Endothelial cell of umbilical vein (primary cell): ENCODE results near the gene STOM. TPM values are rescaled to one million over a fixed set of nuclear protein-coding genes. Genes with fewer than 3 reads are reported as not detected.

ENCODE experiments used
- BruUV-seq: library from RNA; stranded (reverse); fragments of 400-500 nt; replicated peaks from 2 replicates; lab custom pipeline; 2021; lab: Mats Ljungman, UMichigan
- CTCF ChIA-PET: fragments of 300-600, 350-600 bp; sonication (Branson Sonifier 250); formaldehyde crosslinking; loops from one replicate; lab custom pipeline; 2021; ENCODE audit warnings: antibody characterized with exemption, inconsistent platforms; lab: Charles Lee
- POLR2A ChIA-PET: fragments of 300-600, 350-600 bp; sonication (Branson Sonifier 250); formaldehyde crosslinking; loops from one replicate; lab custom pipeline; 2021; ENCODE audit warnings: antibody characterized with exemption, inconsistent platforms; lab: Charles Lee
- DNase-seq: peaks from one replicate; pipeline ENCODE4 v3.0.0-alpha.2; 2011; ENCODE audit warnings: low read depth, low spot score
- FAIRE-seq: peaks from 2 replicates; lab custom pipeline; 2011; peaks lifted over from hg19 to GRCh38; lab: Jason Lieb, UNC
- H2AFZ ChIP-seq: 2 replicates; pipeline ENCODE4 v1.6.0; 2012; ENCODE audit warnings: low read depth, low read length, control low read depth, inconsistent platforms
- H3K27ac ChIP-seq: 2 replicates; pipeline ENCODE4 v1.5.1; 2011; ENCODE audit warnings: low read depth, mild to moderate bottlenecking, control low read depth, low read length, moderate library complexity; ENCODE audit not compliant: insufficient read depth
- H3K27me3 ChIP-seq, 2 experiments: 2 replicates each; pipeline versions ENCODE4 v1.6.0 to v1.6.1; 2011; ENCODE audit warnings: low read length in 2 of 2, mixed read lengths in 1 of 2; ENCODE audit not compliant: control insufficient read depth in 2 of 2, insufficient read depth in 2 of 2
- H3K36me3 ChIP-seq, 2 experiments: 2 replicates in 1 of 2; 3 replicates in 1 of 2; pipeline ENCODE4 v1.5.1; 2011; ENCODE audit warnings: low read length in 2 of 2, mild to moderate bottlenecking in 1 of 2, moderate library complexity in 1 of 2; ENCODE audit not compliant: control insufficient read depth in 2 of 2, insufficient read depth in 2 of 2; ENCODE audit errors: extremely low read depth in 1 of 2
- H3K4me1 ChIP-seq: 3 replicates; pipeline ENCODE4 v1.5.1; 2011; ENCODE audit warnings: mild to moderate bottlenecking, low read length; ENCODE audit not compliant: control insufficient read depth, insufficient read depth; ENCODE audit errors: extremely low read depth
- H3K4me2 ChIP-seq: 2 replicates; pipeline ENCODE4 v1.6.1; 2011; ENCODE audit warnings: low read length, control low read depth, mixed read lengths; ENCODE audit not compliant: insufficient read depth
- H3K4me3 ChIP-seq, 3 experiments: fragments of 200-600 bp in 1 of 3; sonication (generic), shearing (Covaris generic) in 1 of 3; replicated peaks in 1 of 3; 2 replicates each; pipeline ENCODE4 v1.5.1; 2011 to 2016; ENCODE audit warnings: control low read depth in 3 of 3, low read length in 3 of 3, mild to moderate bottlenecking in 2 of 3, inconsistent platforms in 1 of 3, low read depth in 1 of 3, moderate library complexity in 1 of 3; ENCODE audit not compliant: insufficient read depth in 1 of 3
- H3K79me2 ChIP-seq: 2 replicates; pipeline ENCODE4 v1.6.0; 2012; ENCODE audit warnings: low read length, inconsistent platforms; ENCODE audit not compliant: control insufficient read depth, insufficient read depth
- H3K9ac ChIP-seq: replicated peaks from 2 replicates; pipeline ENCODE3; 2011; ENCODE audit warnings: low read length, control low read depth; ENCODE audit not compliant: insufficient read depth; ENCODE audit errors: extremely low read depth
- H3K9me1 ChIP-seq: replicated peaks from 3 replicates; pipeline ENCODE4 v1.6.0; 2011; ENCODE audit warnings: mild to moderate bottlenecking, low read length; ENCODE audit not compliant: control insufficient read depth, insufficient read depth; ENCODE audit errors: extremely low read depth
- H3K9me3 ChIP-seq: replicated peaks from 2 replicates; pipeline ENCODE4 v1.5.1; 2012; ENCODE audit warnings: low read length, inconsistent platforms; ENCODE audit not compliant: control insufficient read depth, insufficient read depth
- H4K20me1 ChIP-seq: replicated peaks from 2 replicates; pipeline ENCODE3; 2011; ENCODE audit warnings: mild to moderate bottlenecking, low read length; ENCODE audit not compliant: control insufficient read depth, insufficient read depth; ENCODE audit errors: extremely low read depth
- CTCF ChIP-seq, 2 donors: IDR thresholded peaks; 1 replicate in 1 of 2; 2 replicates in 1 of 2; pipeline ENCODE4 v1.5.1; 2011; ENCODE audit warnings: low read length in 2 of 2, mild to moderate bottlenecking in 2 of 2, moderate library complexity in 2 of 2, control low read depth in 1 of 2, inconsistent platforms in 1 of 2, low read depth in 1 of 2; ENCODE audit not compliant: insufficient read depth in 1 of 2; ENCODE audit errors: extremely low read depth in 1 of 2
- EZH2 ChIP-seq: IDR thresholded peaks from 2 replicates; pipeline ENCODE4 v1.6.1; 2012; ENCODE audit warnings: borderline replicate concordance, low read depth, mild to moderate bottlenecking, moderate library complexity, low read length, inconsistent platforms; ENCODE audit not compliant: severe bottlenecking
- FOS ChIP-seq: IDR thresholded peaks from 2 replicates; pipeline ENCODE4 v1.6.1; 2011; ENCODE audit warnings: mild to moderate bottlenecking, low read length, moderate library complexity, borderline replicate concordance; ENCODE audit not compliant: insufficient read depth
- GATA2 ChIP-seq: IDR thresholded peaks from 2 replicates; pipeline ENCODE4 v1.7.0; 2011; ENCODE audit warnings: low read depth, mild to moderate bottlenecking, moderate library complexity, mixed read lengths, low read length; ENCODE audit not compliant: insufficient read length, insufficient read depth
- JUN ChIP-seq: IDR thresholded peaks from 2 replicates; pipeline ENCODE4 v1.6.1; 2011; ENCODE audit warnings: borderline replicate concordance, low read depth; ENCODE audit not compliant: insufficient read length, insufficient read depth
- MAX ChIP-seq: IDR thresholded peaks from 2 replicates; pipeline ENCODE4 v1.6.1; 2011; ENCODE audit not compliant: insufficient read depth, insufficient read length
- MYC ChIP-seq: IDR thresholded peaks from one replicate; pipeline ENCODE4 v1.6.1; 2011; ENCODE audit warnings: mild to moderate bottlenecking, low read depth, low read length
- POLR2A ChIP-seq: IDR thresholded peaks from 2 replicates; pipeline ENCODE4 v1.6.1; 2012; ENCODE audit warnings: low read depth, mild to moderate bottlenecking, control low read depth, low read length
- POLR2AphosphoS5 ChIP-seq: IDR thresholded peaks from 2 replicates; pipeline ENCODE4 v1.6.1; 2012; ENCODE audit warnings: low read depth, mild to moderate bottlenecking, control low read depth, low read length, moderate library complexity; ENCODE audit not compliant: insufficient read depth
- dilution Hi-C: fragments of 300-500 bp; cut with MboI; formaldehyde crosslinking; loops from one replicate; pipeline ENCODE4 v1.15.0; 2019; ENCODE audit warnings: low sequenced_read_pairs; ENCODE audit not compliant: extremely low pct_ligation_motif_present
- intact Hi-C: fragments of 100-400 bp; cut with micrococcal nuclease; formaldehyde crosslinking; loops from one replicate; pipeline ENCODE4 v1.10.0; 2022
- polyA plus RNA-seq, 4 experiments: library from polyadenylated mRNA; depleted of rRNA in 3 of 4; stranded (reverse) in 3 of 4; unstranded in 1 of 4; fragments of >200 nt; gene quantifications; 2 replicates each; pipeline versions ENCODE4 v1.2.1 to v1.2.3, GENCODE V29; 2011 to 2012; ENCODE audit warnings: missing spikeins in 1 of 4
- total RNA-seq: library from RNA; stranded (reverse); gene quantifications from 2 replicates; pipeline ENCODE4 v1.2.3, GENCODE V29; 2021

The STOM gene
- total and polyA plus RNA-seq, 2 donors (not counting 3 experiments of a cell fraction or from before 2014, with no cell fraction given), result 153 to 170 TPM

GRCh38 chr9:121298016-121298538 is 72.0 kb downstream of the STOM start:
- Histone ChIP-seq H3K4me2 (no peak overlapping the region), H3K27ac (no peak overlapping the region), H3K4me3 (no peak overlapping the region), H3K9me3 (no peaks in the 10 kb centered on the region), H3K79me2 (no peaks in the 10 kb centered on the region), H3K36me3 (peaks cover 0 to 1% of the 10 kb centered on the region in 2 experiments), H2AFZ (no peak overlapping the region), H3K4me1 (peaks cover 15% of the 10 kb centered on the region), H3K9me1 (no peaks in the 10 kb centered on the region), H4K20me1 (no peaks in the 10 kb centered on the region), H3K9ac (no peak overlapping the region), H3K27me3 (no peaks in the 10 kb centered on the region)
- CTCF ChIA-PET, result interaction anchor here (0.9 to 4.5 kb wide), 7 partner anchors 8 to 96 kb away, joined by 3 to 49 read pairs (median 8); no protein-coding TSS in a partner anchor
- intact Hi-C loops (no loop called here), dilution Hi-C loops (no loop called here)
- BruUV-seq, result no TSS peak
- POLR2A ChIA-PET, result interaction anchor here (1.8 kb wide), 1 partner anchor 11 kb away, joined by 7 read pairs; no protein-coding TSS in a partner anchor
- DNase-seq, result no peak
- TF ChIP-seq EZH2, result no peak
- TF ChIP-seq MAX, result no peak
- TF ChIP-seq CTCF (IDR thresholded peaks at IDR 0.05; ENCODE audit: extremely low read depth in 1 of 2, insufficient read depth in 1 of 2, low read depth in 1 of 2, low read length in 2 of 2), result no peak
- TF ChIP-seq POLR2AphosphoS5, result no peak
- TF ChIP-seq JUN, result no peak
- no peak for TF ChIP-seq POLR2A
- no peak for TF ChIP-seq GATA2
- TF ChIP-seq FOS, result no peak
- no peak for TF ChIP-seq MYC
- no peak for FAIRE-seq
